ENCODE results near the gene RASA3. TPM values are rescaled to one million over a fixed set of nuclear protein-coding genes. Genes with fewer than 3 reads are reported as not detected.

Gene RASA3
- total RNA-seq, 4 donors from 2014 or later = 4.4 to 15.6 (median 8.5) TPM

- DNase-seq = no peak
- 61 to 67% methylated on average over 3 to 12 of the region's 12 CpGs for WGBS, 2 donors (ENCODE audit: low coverage in 1 of 2)
- H3K9me3 ChIP-seq = no peaks in the 10 kb centered on the region
- intact Hi-C loops (cut with DNase I; ENCODE audit: low total_unique reads) (no loop called here), in situ Hi-C loops (cut with MboI; ENCODE audit: low pct_ligation_motif_present in 1 of 4, low pct_unique_long_range_greater_than_20kb in 1 of 4, low sequenced_read_pairs in 3 of 4) (no loop called here)
- H3K36me3 ChIP-seq = no peaks in the 10 kb centered on the region
- H3K4me1 ChIP-seq = peaks cover 0 to 30% (median 15%) of the 10 kb centered on the region in 4 donors
- no peak overlapping the region for H3K27ac ChIP-seq
- no peak overlapping the region for H3K4me3 ChIP-seq
- peaks cover 47% of the 10 kb centered on the region for H3K27me3 ChIP-seq
- TF ChIP-seq POLR2A (IDR thresholded peaks at IDR 0.05) (no peak), POLR2AphosphoS5 (IDR thresholded peaks at IDR 0.05) (no peak), EP300 (IDR thresholded peaks at IDR 0.05; ENCODE audit: low read depth) (no peak)
Measured at GRCh38 chr13:113937073-113937472, 195.3 kb downstream of the RASA3 start.

GRCh38 chr13:113936166-113936965 is 196.1 kb downstream of the RASA3 start:
- 77 to 81% methylated on average over 15 to 25 of the region's 25 CpGs for WGBS, 2 donors (ENCODE audit: low coverage in 1 of 2)
- in situ Hi-C loops (cut with MboI; ENCODE audit: low pct_ligation_motif_present in 1 of 4, low pct_unique_long_range_greater_than_20kb in 1 of 4, low sequenced_read_pairs in 3 of 4) (no loop called here), intact Hi-C loops (cut with DNase I; ENCODE audit: low total_unique reads) (no loop called here)
- Histone ChIP-seq H3K9me3 (no peaks in the 10 kb centered on the region), H3K27ac (no peak overlapping the region), H3K4me1 (peaks cover 0 to 30% (median 15%) of the 10 kb centered on the region in 4 donors), H3K27me3 (peaks cover 49% of the 10 kb centered on the region), H3K36me3 (no peaks in the 10 kb centered on the region), H3K4me3 (no peak overlapping the region)
- DNase-seq = no peak
- TF ChIP-seq POLR2AphosphoS5 (IDR thresholded peaks at IDR 0.05) (no peak), EP300 (IDR thresholded peaks at IDR 0.05; ENCODE audit: low read depth) (no peak), POLR2A (IDR thresholded peaks at IDR 0.05) (no peak)
- TF ChIP-seq, protein P1, sequence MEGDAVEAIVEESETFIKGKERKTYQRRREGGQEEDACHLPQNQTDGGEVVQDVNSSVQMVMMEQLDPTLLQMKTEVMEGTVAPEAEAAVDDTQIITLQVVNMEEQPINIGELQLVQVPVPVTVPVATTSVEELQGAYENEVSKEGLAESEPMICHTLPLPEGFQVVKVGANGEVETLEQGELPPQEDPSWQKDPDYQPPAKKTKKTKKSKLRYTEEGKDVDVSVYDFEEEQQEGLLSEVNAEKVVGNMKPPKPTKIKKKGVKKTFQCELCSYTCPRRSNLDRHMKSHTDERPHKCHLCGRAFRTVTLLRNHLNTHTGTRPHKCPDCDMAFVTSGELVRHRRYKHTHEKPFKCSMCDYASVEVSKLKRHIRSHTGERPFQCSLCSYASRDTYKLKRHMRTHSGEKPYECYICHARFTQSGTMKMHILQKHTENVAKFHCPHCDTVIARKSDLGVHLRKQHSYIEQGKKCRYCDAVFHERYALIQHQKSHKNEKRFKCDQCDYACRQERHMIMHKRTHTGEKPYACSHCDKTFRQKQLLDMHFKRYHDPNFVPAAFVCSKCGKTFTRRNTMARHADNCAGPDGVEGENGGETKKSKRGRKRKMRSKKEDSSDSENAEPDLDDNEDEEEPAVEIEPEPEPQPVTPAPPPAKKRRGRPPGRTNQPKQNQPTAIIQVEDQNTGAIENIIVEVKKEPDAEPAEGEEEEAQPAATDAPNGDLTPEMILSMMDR (IDR thresholded peaks at IDR 0.05) = no peak

- TF ChIP-seq POLR2A (IDR thresholded peaks at IDR 0.05) = no peak
- TF ChIP-seq, protein P1 (IDR thresholded peaks at IDR 0.05) = no peak
- TF ChIP-seq EP300 (IDR thresholded peaks at IDR 0.05; ENCODE audit: low read depth) = no peak
- TF ChIP-seq POLR2AphosphoS5 (IDR thresholded peaks at IDR 0.05) = no peak
- H3K27me3 ChIP-seq = peaks cover 49% of the 10 kb centered on the region
- peaks cover 0 to 30% (median 15%) of the 10 kb centered on the region in 4 donors for H3K4me1 ChIP-seq
- H3K36me3 ChIP-seq = no peaks in the 10 kb centered on the region
- intact Hi-C loops (cut with DNase I; ENCODE audit: low total_unique reads) (no loop called here), in situ Hi-C loops (cut with MboI; ENCODE audit: low pct_ligation_motif_present in 1 of 4, low pct_unique_long_range_greater_than_20kb in 1 of 4, low sequenced_read_pairs in 3 of 4) (no loop called here)
- H3K9me3 ChIP-seq = no peaks in the 10 kb centered on the region
- H3K4me3 ChIP-seq = no peak overlapping the region
- peak overlapping the region in 1 of 4 donors; percentile 37 for H3K27ac ChIP-seq
- 78% methylated on average over 4 to 21 of the region's 21 CpGs for WGBS, 2 donors (ENCODE audit: low coverage in 1 of 2)
- no peak for DNase-seq
Measured at GRCh38 chr13:113935001-113935844, 197.2 kb downstream of the RASA3 start.

- TF ChIP-seq POLR2A (IDR thresholded peaks at IDR 0.05) (no peak), EP300 (IDR thresholded peaks at IDR 0.05; ENCODE audit: low read depth) (no peak), POLR2AphosphoS5 (IDR thresholded peaks at IDR 0.05) (no peak)
- TF ChIP-seq, protein P1 (IDR thresholded peaks at IDR 0.05) = no peak
- Histone ChIP-seq H3K27me3 (peaks cover 42% of the 10 kb centered on the region), H3K4me3 (no peak overlapping the region), H3K4me1 (peaks cover 0 to 31% (median 11%) of the 10 kb centered on the region in 4 donors), H3K9me3 (no peaks in the 10 kb centered on the region), H3K27ac (peak overlapping the region in 1 of 4 donors; percentile 37), H3K36me3 (no peaks in the 10 kb centered on the region)
- intact Hi-C loops (cut with DNase I; ENCODE audit: low total_unique reads) (no loop called here), in situ Hi-C loops (cut with MboI; ENCODE audit: low pct_ligation_motif_present in 1 of 4, low pct_unique_long_range_greater_than_20kb in 1 of 4, low sequenced_read_pairs in 3 of 4) (no loop called here)
- 90% methylated on average over 14 of the region's 14 CpGs; no CpG with 5 or more reads in 1 of the 2 donors for WGBS, 2 donors (ENCODE audit: low coverage in 1 of 2)
- DNase-seq = peak; percentile 3
Measured at GRCh38 chr13:113934576-113934975, 197.8 kb downstream of the RASA3 start.

All from transverse colon (tissue), 4 donors.